GM12891 (cell line): ENCODE data around the gene GAPT.

Experiments used
- POLR2A ChIP-seq: IDR thresholded peaks from 2 replicates; pipeline ENCODE4 v1.6.1; 2011; ENCODE audit warnings: low read depth, low read length, control low read depth
- POLR2AphosphoS5 ChIP-seq: IDR thresholded peaks from 2 replicates; pipeline ENCODE4 v1.6.1; 2011; ENCODE audit warnings: low read depth, low read length, control low read depth
- SPI1 ChIP-seq: IDR thresholded peaks from 2 replicates; pipeline ENCODE4 v1.6.1; 2011; ENCODE audit warnings: low read depth, low read length, control low read depth

DNA sequence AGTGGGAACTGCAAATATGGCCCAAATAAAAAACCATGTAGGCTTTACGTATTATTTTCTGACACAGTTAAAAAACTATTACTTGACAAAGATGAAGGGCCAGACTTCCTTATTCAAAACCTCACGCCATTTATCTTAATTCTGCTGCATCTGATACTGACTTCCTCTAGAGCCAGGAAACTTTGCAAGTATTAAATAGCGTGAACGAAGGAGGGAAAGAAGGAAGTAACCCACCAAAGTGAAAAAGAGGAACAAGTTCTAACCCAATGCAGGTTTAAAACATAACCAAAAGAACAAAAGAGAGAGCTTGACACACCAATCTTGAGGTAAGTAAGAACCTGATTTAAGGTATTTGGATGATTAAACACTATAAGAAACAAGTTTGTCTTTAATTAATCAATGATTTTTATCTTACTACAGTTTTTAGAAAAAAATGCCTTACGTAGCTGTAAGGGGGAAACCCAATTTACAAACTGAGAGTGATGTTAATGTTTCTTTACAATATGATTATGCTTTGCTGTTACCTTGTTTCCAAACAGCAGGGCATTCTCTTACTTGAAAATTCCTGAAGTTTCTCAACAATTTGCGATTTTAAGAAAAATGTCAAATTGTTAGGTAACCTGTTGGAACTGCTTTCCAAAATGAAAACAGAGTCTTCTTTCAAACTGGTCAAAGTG, at the start of gene GAPT:
- TF ChIP-seq POLR2A, result no peak
- no peak for TF ChIP-seq POLR2AphosphoS5
- peak; percentile 6; the same call in 1 of the 2 replicates for TF ChIP-seq SPI1
